ENCODE data around the gene MAP3K13. TPM values are rescaled to one million over a fixed set of nuclear protein-coding genes. Genes with fewer than 3 reads are reported as not detected.
"Not testable (repeated sequence)": the region's sequence is repeated elsewhere in the genome, so short reads cannot be mapped to it uniquely, and the experiment has no call there.

The MAP3K13 gene
- total and polyA plus RNA-seq, 8 donors, result 17.2 to 43.1 (median 23.3) TPM

DNA sequence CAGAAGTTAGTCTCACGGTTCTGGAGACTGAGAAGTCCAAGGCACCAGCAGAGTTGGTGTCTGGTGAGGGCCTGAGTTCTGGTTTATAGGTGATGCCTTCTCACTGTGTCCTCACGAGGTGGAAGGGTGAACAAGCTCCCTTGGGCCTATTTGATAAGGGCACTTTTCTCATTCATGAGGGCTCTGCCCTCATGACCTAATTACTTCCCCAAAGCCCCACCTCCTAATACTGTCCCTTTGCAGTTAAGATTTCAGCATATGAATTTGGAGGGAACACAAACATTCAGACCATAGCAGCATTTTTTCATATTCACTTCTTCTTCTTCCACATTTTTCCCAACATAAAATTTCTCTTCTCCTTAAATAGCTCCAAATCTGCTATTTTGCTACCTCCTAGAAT lies 94.4 kb downstream of the MAP3K13 start:
- Histone ChIP-seq H3K4me1 (no peaks in the 10 kb centered on the region), H3K9me3 (no peaks in the 10 kb centered on the region), H3K27ac (no peak overlapping the region), H3K36me3 (peaks cover 0 to 4% (median 0%) of the 10 kb centered on the region in 3 donors), H3K4me3 (no peak overlapping the region), H3K27me3 (no peaks in the 10 kb centered on the region)
- ATAC-seq, result no peak
- intact Hi-C loops (cut with DNase I), result no loop called here
- 85 to 98% methylated on average over 2 of the region's 2 CpGs for WGBS, 2 donors
- no peak for FAIRE-seq
- no peak for DNase-seq
- TF ChIP-seq, protein P1, sequence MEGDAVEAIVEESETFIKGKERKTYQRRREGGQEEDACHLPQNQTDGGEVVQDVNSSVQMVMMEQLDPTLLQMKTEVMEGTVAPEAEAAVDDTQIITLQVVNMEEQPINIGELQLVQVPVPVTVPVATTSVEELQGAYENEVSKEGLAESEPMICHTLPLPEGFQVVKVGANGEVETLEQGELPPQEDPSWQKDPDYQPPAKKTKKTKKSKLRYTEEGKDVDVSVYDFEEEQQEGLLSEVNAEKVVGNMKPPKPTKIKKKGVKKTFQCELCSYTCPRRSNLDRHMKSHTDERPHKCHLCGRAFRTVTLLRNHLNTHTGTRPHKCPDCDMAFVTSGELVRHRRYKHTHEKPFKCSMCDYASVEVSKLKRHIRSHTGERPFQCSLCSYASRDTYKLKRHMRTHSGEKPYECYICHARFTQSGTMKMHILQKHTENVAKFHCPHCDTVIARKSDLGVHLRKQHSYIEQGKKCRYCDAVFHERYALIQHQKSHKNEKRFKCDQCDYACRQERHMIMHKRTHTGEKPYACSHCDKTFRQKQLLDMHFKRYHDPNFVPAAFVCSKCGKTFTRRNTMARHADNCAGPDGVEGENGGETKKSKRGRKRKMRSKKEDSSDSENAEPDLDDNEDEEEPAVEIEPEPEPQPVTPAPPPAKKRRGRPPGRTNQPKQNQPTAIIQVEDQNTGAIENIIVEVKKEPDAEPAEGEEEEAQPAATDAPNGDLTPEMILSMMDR (IDR thresholded peaks at IDR 0.05), result no peak

DNA sequence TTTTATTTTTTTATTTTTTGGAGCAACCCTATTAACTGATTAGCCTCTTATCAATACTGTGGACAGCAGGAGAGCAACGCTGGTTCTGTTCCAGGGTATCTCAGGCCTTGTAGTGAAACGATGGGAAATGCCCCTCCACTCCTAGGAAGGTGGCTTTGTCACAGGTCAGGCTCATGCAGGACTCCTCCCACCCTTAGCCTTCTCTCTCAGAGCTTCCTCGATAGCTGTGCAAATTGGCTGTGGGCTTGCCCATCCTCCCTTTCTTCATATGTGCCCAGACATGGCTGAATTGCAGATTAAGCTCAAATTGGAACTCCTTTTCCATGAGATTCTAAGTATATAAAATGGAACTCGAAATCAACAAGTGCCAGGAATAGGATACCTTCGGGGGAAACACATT lies 97.4 kb downstream of the MAP3K13 start:
- no peaks in the 10 kb centered on the region for H3K9me3 ChIP-seq
- intact Hi-C loops (cut with DNase I), result no loop called here

DNA sequence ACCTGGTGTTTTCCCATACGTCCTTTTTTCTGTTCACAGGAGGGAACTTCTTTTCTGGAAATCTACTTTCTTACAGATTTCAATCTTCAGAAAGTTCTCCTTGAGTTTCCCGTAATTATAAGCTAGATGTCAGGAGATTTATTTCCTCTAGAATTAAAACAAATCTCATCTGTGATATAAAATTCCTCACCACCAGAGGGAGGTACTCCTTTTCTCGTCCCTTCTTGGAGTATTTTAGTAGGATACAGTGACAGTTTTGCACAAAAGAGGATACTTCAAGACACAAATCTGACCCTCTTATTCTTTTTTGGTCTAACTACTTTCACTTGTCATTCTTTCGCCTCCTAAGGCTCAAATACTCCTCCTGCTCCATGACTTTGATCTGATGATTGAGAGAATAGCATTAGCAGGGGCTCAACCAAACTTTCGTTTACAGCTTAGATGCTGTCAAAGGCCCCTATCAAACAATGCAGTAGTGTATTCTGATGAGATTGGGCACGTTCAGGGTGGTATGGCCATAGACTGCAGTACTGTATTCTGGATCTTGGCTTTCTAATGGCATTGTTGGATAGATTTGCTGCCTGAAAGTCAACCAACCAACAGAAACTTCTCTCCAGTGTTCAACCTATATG lies 97.9 kb downstream of the MAP3K13 start:
- 86 to 90% methylated on average over 6 of the region's 6 CpGs for WGBS, 2 donors
- Histone ChIP-seq H3K36me3 (peaks cover 0 to 22% (median 5%) of the 10 kb centered on the region in 3 donors), H3K27ac (no peak overlapping the region), H3K4me1 (no peaks in the 10 kb centered on the region), H3K4me3 (no peak overlapping the region), H3K27me3 (no peaks in the 10 kb centered on the region), H3K9me3 (no peaks in the 10 kb centered on the region)
- intact Hi-C loops (cut with DNase I), result no loop called here
- DNase-seq (no peak), ATAC-seq (no peak), FAIRE-seq (no peak)
- TF ChIP-seq, protein P1 (IDR thresholded peaks at IDR 0.05), result no peak

More for the DNA sequence above, 97.4 kb downstream of the MAP3K13 start:
- TF ChIP-seq, protein P1 (IDR thresholded peaks at IDR 0.05), result no peak
- ATAC-seq (no peak), FAIRE-seq (no peak), DNase-seq (no peak)
- Histone ChIP-seq H3K4me3 (no peak overlapping the region), H3K27me3 (no peaks in the 10 kb centered on the region), H3K27ac (no peak overlapping the region), H3K4me1 (no peaks in the 10 kb centered on the region), H3K36me3 (peaks cover 0 to 17% (median 0%) of the 10 kb centered on the region in 3 donors)
- WGBS, 2 donors, result 78 to 84% methylated on average over 5 of the region's 5 CpGs

DNA sequence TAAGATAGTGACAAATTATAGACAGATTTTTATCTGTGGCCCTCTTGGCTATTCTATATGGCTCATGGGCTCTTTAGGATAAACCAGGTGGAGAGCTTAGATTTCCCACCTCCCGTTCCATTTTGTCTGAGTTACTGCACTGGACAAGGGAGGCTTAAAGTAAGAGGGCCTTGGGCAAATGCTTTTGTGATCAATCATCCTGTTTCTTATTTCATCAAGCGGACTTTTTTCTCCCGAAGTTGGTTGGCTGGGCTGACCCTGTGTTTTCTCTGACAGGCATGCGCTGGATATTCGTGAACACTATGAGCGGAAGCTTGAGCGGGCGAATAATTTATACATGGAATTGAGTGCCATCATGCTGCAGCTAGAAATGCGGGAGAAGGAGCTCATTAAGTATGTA lies 102.5 kb downstream of the MAP3K13 start:
- 94 to 95% methylated on average over 9 of the region's 9 CpGs for WGBS, 2 donors
- no peaks in the 10 kb centered on the region for H3K27me3 ChIP-seq
- no peak overlapping the region for H3K27ac ChIP-seq
- TF ChIP-seq, protein P1 (IDR thresholded peaks at IDR 0.05), result no peak
- H3K4me1 ChIP-seq, result no peaks in the 10 kb centered on the region
- FAIRE-seq (no peak), ATAC-seq (no peak), DNase-seq (no peak)
- no peak overlapping the region for H3K4me3 ChIP-seq
- intact Hi-C loops (cut with DNase I), result no loop called here
- no peaks in the 10 kb centered on the region for H3K9me3 ChIP-seq
- H3K36me3 ChIP-seq, result peaks cover 4 to 60% (median 26%) of the 10 kb centered on the region in 3 donors

DNA sequence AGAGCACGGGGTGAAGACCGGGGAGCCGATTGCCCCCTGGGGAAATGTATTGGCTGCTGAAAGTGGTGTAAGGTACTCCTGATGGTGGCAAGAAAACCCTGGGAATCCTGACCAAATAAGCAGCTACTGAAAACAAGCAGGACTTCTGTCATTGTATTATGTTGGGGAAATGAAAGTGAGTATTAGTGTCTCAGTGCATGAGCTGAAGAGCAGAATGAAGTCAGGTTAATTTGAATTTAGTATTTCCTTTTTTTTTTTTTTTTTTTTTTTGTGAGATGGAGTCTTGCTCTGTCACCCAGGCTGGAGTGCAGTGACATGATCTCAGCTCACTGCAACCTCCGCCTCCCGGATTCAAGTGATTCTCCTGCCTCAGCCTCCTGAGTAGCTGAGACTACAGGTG lies 103.2 kb downstream of the MAP3K13 start:
- intact Hi-C loops (cut with DNase I); H3K27ac ChIP-seq; H3K9me3 ChIP-seq; H3K27me3 ChIP-seq; DNase-seq; H3K4me1 ChIP-seq; FAIRE-seq; H3K4me3 ChIP-seq; ATAC-seq: not testable (repeated sequence)
- WGBS, 2 donors, result 89 to 91% methylated on average over 5 of the region's 5 CpGs
- peaks cover 4 to 60% (median 26%) of the 10 kb centered on the region in 3 donors for H3K36me3 ChIP-seq
